Right cardiac atrium (tissue), 5 donors: Measurements from ENCODE around the gene IP6K2. TPM values are rescaled to one million over a fixed set of nuclear protein-coding genes. Genes with fewer than 3 reads are reported as not detected.
A peak's percentile ranks its signal among the peaks of the same experiment; 100 is the strongest.
"Not testable (repeated sequence)": the region's sequence is repeated elsewhere in the genome, so short reads cannot be mapped to it uniquely, and the experiment has no call there.

ENCODE experiments used
- ATAC-seq, 2 donors: fragments of 200-7000 bp; cut with Tn5 transposase; one replicate each; pipeline versions ENCODE4 v1.8.0 to v1.9.1; 2020; ENCODE audit warnings: moderate library complexity in 2 of 2, mild to moderate bottlenecking in 1 of 2
- DNase-seq, 3 donors: peaks; one replicate each; pipeline ENCODE4 v3.0.0-alpha.2; 2020
- H3K27ac ChIP-seq: one replicate; pipeline ENCODE4 v1.5.1; 2013; ENCODE audit warnings: mild to moderate bottlenecking, low read length, control low read depth, moderate library complexity
- H3K27me3 ChIP-seq: one replicate; pipeline ENCODE4 v1.6.1; 2013; ENCODE audit not compliant: control insufficient read depth, insufficient read depth
- H3K4me1 ChIP-seq: one replicate; pipeline ENCODE4 v1.6.1; 2013; ENCODE audit warnings: low read length; ENCODE audit not compliant: control insufficient read depth, insufficient read depth
- H3K4me3 ChIP-seq: one replicate; pipeline ENCODE4 v1.5.1; 2013; ENCODE audit warnings: low read length, control low read depth
- H3K9me3 ChIP-seq: one replicate; pipeline ENCODE4 v1.6.1; 2013; ENCODE audit warnings: low read length; ENCODE audit not compliant: control insufficient read depth
- WGBS: extraction: QIAGEN DNeasy Blood & Tissue Kit; methylation state at CpG from one replicate; pipeline ENCODE4 v1.1.7; 2013; 5-methylcytosine and 5-hydroxymethylcytosine counted together
- intact Hi-C, 4 donors: fragments of 100-400 bp; cut with DNase I; formaldehyde crosslinking; loops; one replicate each; pipeline versions ENCODE4 v1.11.0 to v1.14.0; 2022 to 2023
- polyA plus RNA-seq: library from polyadenylated mRNA; stranded (reverse); fragments of 200-250 nt; gene quantifications from one replicate; pipeline ENCODE4 v1.2.3, GENCODE V29; 2013
- total RNA-seq, 4 donors: library from RNA; stranded (reverse); fragmentation: NEBNext Ultra II Directional; extraction: Animal tissue kit (Norgen Biotek cat#: 25700); gene quantifications; one replicate each; pipeline ENCODE4 v1.2.1, GENCODE V29; 2021
- donor health status: healthy with polysubstance abuse.
- donor health status: DM: no; HTN: yes; CAD: no.
- donor health status: DM: no; HTN: no; CAD: no.
- donor health status: DM: no; HTN: yes; CAD: no; lungs with severe emphysema.
- donor health status: DM: yes; HTN: yes; CAD: no.

Gene IP6K2
- total and polyA plus RNA-seq, 5 donors, result 21.2 to 57.8 (median 34.3) TPM

GRCh38 chr3:48747015-48747615 lies 30.1 kb upstream of the IP6K2 start:
- Histone ChIP-seq H3K27ac (peak overlapping the region; percentile 96), H3K4me3 (no peak overlapping the region), H3K9me3 (no peaks in the 10 kb centered on the region), H3K27me3 (no peaks in the 10 kb centered on the region), H3K4me1 (peaks cover 14% of the 10 kb centered on the region)
- ATAC-seq (peak; percentile 74 to 80), DNase-seq (no peak)
- WGBS, result 24% methylated on average over 4 of the region's 4 CpGs
- intact Hi-C loops, result no loop called here

GRCh38 chr3:48743773-48744172 lies 26.8 kb upstream of the IP6K2 start:
- H3K4me1 ChIP-seq, result peaks cover 26% of the 10 kb centered on the region
- ATAC-seq, result no peak
- WGBS, result 84% methylated on average over 7 of the region's 7 CpGs

GRCh38 chr3:48741226-48741625 lies 24.2 kb upstream of the IP6K2 start:
- H3K4me1 ChIP-seq, result peaks cover 21% of the 10 kb centered on the region
- peak in 1 of 3 donors; percentile 54 for DNase-seq
- H3K4me3 ChIP-seq, intact Hi-C loops, H3K27me3 ChIP-seq, H3K9me3 ChIP-seq, ATAC-seq, H3K27ac ChIP-seq: not testable (repeated sequence)
- WGBS, result 97% methylated on average over 10 of the region's 10 CpGs

More at GRCh38 chr3:48743773-48744172, 26.8 kb upstream of the IP6K2 start:
- Histone ChIP-seq H3K27me3 (no peaks in the 10 kb centered on the region), H3K27ac (no peak overlapping the region), H3K4me3 (no peak overlapping the region), H3K9me3 (no peaks in the 10 kb centered on the region)
- DNase-seq, result no peak
- intact Hi-C loops, result no loop called here

GRCh38 chr3:48739955-48740823 lies 23.2 kb upstream of the IP6K2 start:
- Histone ChIP-seq H3K4me1 (peaks cover 17% of the 10 kb centered on the region), H3K27me3 (no peaks in the 10 kb centered on the region), H3K4me3 (no peak overlapping the region), H3K27ac (peak overlapping the region; percentile 95), H3K9me3 (no peaks in the 10 kb centered on the region)
- peak; percentile 95 to 98 (median 97) for DNase-seq
- ATAC-seq, result peak; percentile 90 to 93
- intact Hi-C loops, result no loop called here
- 8% methylated on average over 15 of the region's 15 CpGs for WGBS

GRCh38 chr3:48739617-48739954 lies 22.6 kb upstream of the IP6K2 start:
- WGBS, result 52% methylated on average over 6 of the region's 6 CpGs
- ATAC-seq (peak in 1 of 2 donors; percentile 3), DNase-seq (no peak)
- intact Hi-C loops, result no loop called here
- Histone ChIP-seq H3K27me3 (no peaks in the 10 kb centered on the region), H3K4me3 (no peak overlapping the region), H3K4me1 (peaks cover 17% of the 10 kb centered on the region), H3K9me3 (no peaks in the 10 kb centered on the region), H3K27ac (peak overlapping the region; percentile 95)

- intact Hi-C loops, result no loop called here
- H3K27ac ChIP-seq, result peak overlapping the region; percentile 95
- no peaks in the 10 kb centered on the region for H3K27me3 ChIP-seq
- peak overlapping the region; percentile 13 for H3K4me3 ChIP-seq
- ATAC-seq, result peak; percentile 59 to 82
- H3K4me1 ChIP-seq, result peaks cover 17% of the 10 kb centered on the region
- whole genome bisulfite sequencing, result 57% methylated on average over 9 of the region's 9 CpGs
- DNase-seq, result peak; percentile 58 to 89 (median 79)
- no peaks in the 10 kb centered on the region for H3K9me3 ChIP-seq
Measured at GRCh38 chr3:48738926-48739616, 22.1 kb upstream of the IP6K2 start.

- 67% methylated on average over 3 of the region's 3 CpGs for WGBS
- intact Hi-C loops, result no loop called here
- H3K27ac ChIP-seq, result peak overlapping the region; percentile 91
Measured at GRCh38 chr3:48738144-48738536, 21.1 kb upstream of the IP6K2 start.

GRCh38 chr3:48735075-48735767 lies 18.2 kb upstream of the IP6K2 start:
- H3K9me3 ChIP-seq, H3K27me3 ChIP-seq, H3K27ac ChIP-seq, DNase-seq, ATAC-seq, intact Hi-C loops, H3K4me3 ChIP-seq, H3K4me1 ChIP-seq: not testable (repeated sequence)
- WGBS, result 43% methylated on average over 8 of the region's 8 CpGs

More at GRCh38 chr3:48738144-48738536, 21.1 kb upstream of the IP6K2 start:
- H3K27me3 ChIP-seq, result no peaks in the 10 kb centered on the region
- peak overlapping the region; percentile 13 for H3K4me3 ChIP-seq
- DNase-seq (no peak), ATAC-seq (peak; percentile 19 to 73)
- H3K9me3 ChIP-seq, result no peaks in the 10 kb centered on the region
- peaks cover 17% of the 10 kb centered on the region for H3K4me1 ChIP-seq

GRCh38 chr3:48734541-48734940 lies 17.5 kb upstream of the IP6K2 start:
- WGBS, result 92% methylated on average over 18 of the region's 25 CpGs

GRCh38 chr3:48733752-48734518 lies 16.9 kb upstream of the IP6K2 start:
- WGBS, result 94% methylated on average over 41 of the region's 53 CpGs
- DNase-seq, intact Hi-C loops, ATAC-seq, H3K4me3 ChIP-seq, H3K4me1 ChIP-seq, H3K27ac ChIP-seq, H3K9me3 ChIP-seq, H3K27me3 ChIP-seq: not testable (repeated sequence)

More at GRCh38 chr3:48734541-48734940, 17.5 kb upstream of the IP6K2 start:
- ATAC-seq, H3K9me3 ChIP-seq, intact Hi-C loops, H3K27me3 ChIP-seq, H3K27ac ChIP-seq, H3K4me3 ChIP-seq, H3K4me1 ChIP-seq: not testable (repeated sequence)
- DNase-seq, result peak in 1 of 3 donors; percentile 66
